ENCODE measurements around the gene EXOC3. TPM values are rescaled to one million over a fixed set of nuclear protein-coding genes. Genes with fewer than 3 reads are reported as not detected.
"Not testable (repeated sequence)": the region's sequence is repeated elsewhere in the genome, so short reads cannot be mapped to it uniquely, and the experiment has no call there.

The EXOC3 gene
- total RNA-seq, 1 experiment from 2014 or later: 31.3 TPM

GRCh38 chr5:484556-484955 lies 41.6 kb downstream of the EXOC3 start:
- no peaks in the 10 kb centered on the region for H3K9me3 ChIP-seq (ENCODE audit: low read length)
- TF ChIP-seq, protein P1, sequence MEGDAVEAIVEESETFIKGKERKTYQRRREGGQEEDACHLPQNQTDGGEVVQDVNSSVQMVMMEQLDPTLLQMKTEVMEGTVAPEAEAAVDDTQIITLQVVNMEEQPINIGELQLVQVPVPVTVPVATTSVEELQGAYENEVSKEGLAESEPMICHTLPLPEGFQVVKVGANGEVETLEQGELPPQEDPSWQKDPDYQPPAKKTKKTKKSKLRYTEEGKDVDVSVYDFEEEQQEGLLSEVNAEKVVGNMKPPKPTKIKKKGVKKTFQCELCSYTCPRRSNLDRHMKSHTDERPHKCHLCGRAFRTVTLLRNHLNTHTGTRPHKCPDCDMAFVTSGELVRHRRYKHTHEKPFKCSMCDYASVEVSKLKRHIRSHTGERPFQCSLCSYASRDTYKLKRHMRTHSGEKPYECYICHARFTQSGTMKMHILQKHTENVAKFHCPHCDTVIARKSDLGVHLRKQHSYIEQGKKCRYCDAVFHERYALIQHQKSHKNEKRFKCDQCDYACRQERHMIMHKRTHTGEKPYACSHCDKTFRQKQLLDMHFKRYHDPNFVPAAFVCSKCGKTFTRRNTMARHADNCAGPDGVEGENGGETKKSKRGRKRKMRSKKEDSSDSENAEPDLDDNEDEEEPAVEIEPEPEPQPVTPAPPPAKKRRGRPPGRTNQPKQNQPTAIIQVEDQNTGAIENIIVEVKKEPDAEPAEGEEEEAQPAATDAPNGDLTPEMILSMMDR (conservative IDR thresholded peaks at IDR 0.05; ENCODE audit: low read depth, low read length): no peak
- TF ChIP-seq EZH2 (IDR thresholded peaks at IDR 0.05; ENCODE audit: low read length, unreplicated experiment) (no peak), EZH2phosphoT487 (IDR thresholded peaks at IDR 0.05; ENCODE audit: borderline replicate concordance, low read length) (no peak)
- no peak overlapping the region for H3K4me2 ChIP-seq (ENCODE audit: low read length)
- no TSS peak for BruUV-seq (replicated peaks)
- H3K9me2 ChIP-seq (replicated peaks; ENCODE audit: low read length): no peaks in the 10 kb centered on the region
- DNase-seq: no peak
- no peak for ATAC-seq
- H3K27ac ChIP-seq (ENCODE audit: low read length): no peak overlapping the region
- no peak overlapping the region for H2AFZ ChIP-seq (ENCODE audit: low read length)
- no peaks in the 10 kb centered on the region for H4K20me1 ChIP-seq (ENCODE audit: low read length)
- H3F3A ChIP-seq (ENCODE audit: low read length, unreplicated experiment): no peaks in the 10 kb centered on the region
- no peak overlapping the region for H3K9ac ChIP-seq (ENCODE audit: low read length)
- H3K4me1 ChIP-seq (ENCODE audit: insufficient read depth, low read length): no peaks in the 10 kb centered on the region
- no peaks in the 10 kb centered on the region for H3K27me3 ChIP-seq (ENCODE audit: low read length)
- H3K36me3 ChIP-seq (ENCODE audit: low read depth, low read length): no peaks in the 10 kb centered on the region
- intact Hi-C loops (cut with micrococcal nuclease): no loop called here
- POLR2A ChIA-PET (ENCODE audit: unreplicated experiment): no interaction called here
- no peaks in the 10 kb centered on the region for H3K79me2 ChIP-seq (ENCODE audit: low read length)
- CTCF ChIA-PET: no interaction called here
- no peak overlapping the region for H3K4me3 ChIP-seq (ENCODE audit: low read length)

- H3F3A ChIP-seq (ENCODE audit: low read length, unreplicated experiment): no peaks in the 10 kb centered on the region
- no peaks in the 10 kb centered on the region for H3K36me3 ChIP-seq (ENCODE audit: low read depth, low read length)
- no peak overlapping the region for H3K9ac ChIP-seq (ENCODE audit: low read length)
- H3K4me3 ChIP-seq (ENCODE audit: low read length): no peak overlapping the region
- no peaks in the 10 kb centered on the region for H3K79me2 ChIP-seq (ENCODE audit: low read length)
- H3K4me1 ChIP-seq (ENCODE audit: insufficient read depth, low read length): no peaks in the 10 kb centered on the region
- ATAC-seq (peak; percentile 29; the same call in 1 of the 2 replicates), DNase-seq (no peak)
- no peaks in the 10 kb centered on the region for H3K9me2 ChIP-seq (replicated peaks; ENCODE audit: low read length)
- TF ChIP-seq EZH2 (IDR thresholded peaks at IDR 0.05; ENCODE audit: low read length, unreplicated experiment) (no peak), EZH2phosphoT487 (IDR thresholded peaks at IDR 0.05; ENCODE audit: borderline replicate concordance, low read length) (no peak)
- TF ChIP-seq, protein P1 (conservative IDR thresholded peaks at IDR 0.05; ENCODE audit: low read depth, low read length): no peak
- H3K27ac ChIP-seq (ENCODE audit: low read length): no peak overlapping the region
- ChIA-PET POLR2A (ENCODE audit: unreplicated experiment) (no interaction called here), CTCF (no interaction called here)
- no peaks in the 10 kb centered on the region for H4K20me1 ChIP-seq (ENCODE audit: low read length)
- no peaks in the 10 kb centered on the region for H3K27me3 ChIP-seq (ENCODE audit: low read length)
- H3K4me2 ChIP-seq (ENCODE audit: low read length): no peak overlapping the region
- intact Hi-C loops (cut with micrococcal nuclease): no loop called here
- no peaks in the 10 kb centered on the region for H3K9me3 ChIP-seq (ENCODE audit: low read length)
- BruUV-seq (replicated peaks): no TSS peak
- no peak overlapping the region for H2AFZ ChIP-seq (ENCODE audit: low read length)
Observed at GRCh38 chr5:485113-485945, 42.4 kb downstream of the EXOC3 start.

DNA sequence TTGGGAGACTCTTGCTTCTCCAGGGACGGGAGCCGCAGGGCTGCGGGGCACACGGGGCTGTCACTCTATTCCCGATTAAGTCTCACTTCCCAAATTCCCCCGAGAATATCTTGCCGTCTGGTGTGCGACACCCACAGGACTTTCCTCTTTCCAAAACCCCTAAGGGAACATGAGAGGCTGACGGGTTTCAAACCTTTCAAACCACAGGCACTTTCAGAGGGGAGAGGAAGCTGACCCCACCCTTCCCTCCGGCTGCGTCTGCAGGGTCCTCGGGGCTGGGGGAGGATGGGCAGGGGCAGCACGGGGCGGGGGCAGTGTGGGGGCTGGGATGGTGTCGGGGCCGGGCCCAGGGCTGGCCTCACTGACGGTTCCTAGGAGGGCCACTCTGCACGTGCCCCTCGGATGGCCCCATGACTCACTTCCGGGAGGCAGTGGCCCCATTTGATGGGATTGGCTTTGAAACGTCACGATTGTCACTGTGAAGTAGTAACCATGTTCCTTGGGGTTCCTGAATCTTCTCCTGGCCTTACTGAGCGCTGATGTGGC lies 43.0 kb downstream of the EXOC3 start:
- ATAC-seq (no peak), DNase-seq (no peak)
- H3K79me2 ChIP-seq (ENCODE audit: low read length): no peaks in the 10 kb centered on the region
- H3K4me3 ChIP-seq (ENCODE audit: low read length): no peak overlapping the region
- CTCF ChIA-PET: no interaction called here
- no peak overlapping the region for H3K9ac ChIP-seq (ENCODE audit: low read length)
- intact Hi-C loops (cut with micrococcal nuclease): no loop called here
- no peaks in the 10 kb centered on the region for H3K27me3 ChIP-seq (ENCODE audit: low read length)
- H3K9me2 ChIP-seq (replicated peaks; ENCODE audit: low read length): no peaks in the 10 kb centered on the region
- no peak overlapping the region for H3K4me2 ChIP-seq (ENCODE audit: low read length)
- H3F3A ChIP-seq (ENCODE audit: low read length, unreplicated experiment): no peaks in the 10 kb centered on the region
- no peaks in the 10 kb centered on the region for H3K9me3 ChIP-seq (ENCODE audit: low read length)
- H3K36me3 ChIP-seq (ENCODE audit: low read depth, low read length): no peaks in the 10 kb centered on the region
- H3K27ac ChIP-seq (ENCODE audit: low read length): no peak overlapping the region
- H3K4me1 ChIP-seq (ENCODE audit: insufficient read depth, low read length): no peaks in the 10 kb centered on the region
- TF ChIP-seq EZH2phosphoT487 (IDR thresholded peaks at IDR 0.05; ENCODE audit: borderline replicate concordance, low read length) (no peak), EZH2 (IDR thresholded peaks at IDR 0.05; ENCODE audit: low read length, unreplicated experiment) (no peak)
- TF ChIP-seq, protein P1 (conservative IDR thresholded peaks at IDR 0.05; ENCODE audit: low read depth, low read length): no peak
- BruUV-seq (replicated peaks): no TSS peak
- POLR2A ChIA-PET (ENCODE audit: unreplicated experiment): no interaction called here
- H2AFZ ChIP-seq (ENCODE audit: low read length): no peak overlapping the region
- H4K20me1 ChIP-seq (ENCODE audit: low read length): no peaks in the 10 kb centered on the region

GRCh38 chr5:486597-486996 lies 43.6 kb downstream of the EXOC3 start:
- BruUV-seq (replicated peaks); CTCF ChIA-PET; H3K27ac ChIP-seq (ENCODE audit: low read length); H4K20me1 ChIP-seq (ENCODE audit: low read length); intact Hi-C loops (cut with micrococcal nuclease); H3K9me2 ChIP-seq (replicated peaks; ENCODE audit: low read length); ATAC-seq; H3K36me3 ChIP-seq (ENCODE audit: low read depth, low read length); POLR2A ChIA-PET (ENCODE audit: unreplicated experiment); H3K4me1 ChIP-seq (ENCODE audit: insufficient read depth, low read length); H3K4me3 ChIP-seq (ENCODE audit: low read length); H3K9me3 ChIP-seq (ENCODE audit: low read length); DNase-seq; H3K79me2 ChIP-seq (ENCODE audit: low read length); H2AFZ ChIP-seq (ENCODE audit: low read length); H3K27me3 ChIP-seq (ENCODE audit: low read length); H3K9ac ChIP-seq (ENCODE audit: low read length); H3K4me2 ChIP-seq (ENCODE audit: low read length); H3F3A ChIP-seq (ENCODE audit: low read length, unreplicated experiment): not testable (repeated sequence)
